GM10266 (cell line): ENCODE results near the gene CLIC3.

Experiments used
- DNase-seq: peaks from one replicate; pipeline ENCODE4 v3.0.0; 2012; ENCODE audit errors: extremely low spot score
- TF ChIP-seq, protein P1 (sequence below): IDR thresholded peaks from 2 replicates; pipeline ENCODE4 v1.5.1; 2012; ENCODE audit warnings: mild to moderate bottlenecking, low read depth; ENCODE audit not compliant: control insufficient read depth, insufficient read depth; ENCODE audit errors: missing control alignments

CLIC3 gene

DNA sequence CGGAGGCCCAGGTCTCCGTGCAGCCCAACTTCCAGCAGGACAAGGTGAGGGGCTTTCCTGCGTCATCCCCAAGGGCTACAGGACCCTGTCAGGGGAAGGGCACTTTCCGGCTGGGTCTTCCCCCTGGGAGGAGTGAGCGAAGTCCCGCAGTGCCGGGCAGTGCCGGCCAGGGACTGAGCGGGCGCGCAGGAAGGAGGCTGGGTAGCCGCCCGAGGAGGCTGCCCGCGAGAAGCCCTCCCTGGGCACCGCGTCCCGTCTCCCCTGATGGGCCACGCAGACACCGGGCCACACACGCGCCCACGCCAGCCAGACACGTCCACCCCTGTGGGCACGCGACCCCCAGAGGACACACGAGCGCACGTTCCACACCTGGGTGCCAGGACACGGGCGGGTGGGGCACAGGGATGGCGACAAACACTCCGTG lies 18.7 kb downstream of the CLIC3 start:
- DNase-seq = no peak
- TF ChIP-seq, protein P1, sequence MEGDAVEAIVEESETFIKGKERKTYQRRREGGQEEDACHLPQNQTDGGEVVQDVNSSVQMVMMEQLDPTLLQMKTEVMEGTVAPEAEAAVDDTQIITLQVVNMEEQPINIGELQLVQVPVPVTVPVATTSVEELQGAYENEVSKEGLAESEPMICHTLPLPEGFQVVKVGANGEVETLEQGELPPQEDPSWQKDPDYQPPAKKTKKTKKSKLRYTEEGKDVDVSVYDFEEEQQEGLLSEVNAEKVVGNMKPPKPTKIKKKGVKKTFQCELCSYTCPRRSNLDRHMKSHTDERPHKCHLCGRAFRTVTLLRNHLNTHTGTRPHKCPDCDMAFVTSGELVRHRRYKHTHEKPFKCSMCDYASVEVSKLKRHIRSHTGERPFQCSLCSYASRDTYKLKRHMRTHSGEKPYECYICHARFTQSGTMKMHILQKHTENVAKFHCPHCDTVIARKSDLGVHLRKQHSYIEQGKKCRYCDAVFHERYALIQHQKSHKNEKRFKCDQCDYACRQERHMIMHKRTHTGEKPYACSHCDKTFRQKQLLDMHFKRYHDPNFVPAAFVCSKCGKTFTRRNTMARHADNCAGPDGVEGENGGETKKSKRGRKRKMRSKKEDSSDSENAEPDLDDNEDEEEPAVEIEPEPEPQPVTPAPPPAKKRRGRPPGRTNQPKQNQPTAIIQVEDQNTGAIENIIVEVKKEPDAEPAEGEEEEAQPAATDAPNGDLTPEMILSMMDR = no peak

DNA sequence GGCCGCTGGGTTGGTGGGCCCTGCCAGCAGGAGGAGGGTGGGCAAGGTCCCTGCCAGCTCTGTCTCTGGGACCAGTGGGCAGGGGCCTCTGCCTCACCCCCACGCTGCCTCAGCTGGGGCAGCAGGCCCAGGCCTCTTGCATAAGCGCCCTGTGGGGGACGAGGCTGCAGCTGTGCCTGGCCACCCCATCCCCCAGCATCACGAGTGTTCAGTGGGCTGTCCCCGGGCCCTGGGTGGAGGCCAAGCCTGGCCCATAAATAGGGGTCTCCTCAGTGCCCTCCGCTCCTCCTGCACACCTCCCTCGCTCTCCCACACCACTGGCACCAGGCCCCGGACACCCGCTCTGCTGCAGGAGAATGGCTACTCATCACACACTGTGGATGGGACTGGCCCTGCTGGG lies 19.1 kb downstream of the CLIC3 start, which contains the start of gene PTGDS:
Gene PTGDS (plus strand): TSS at position 282 of the 400 bp plus-strand sequence. CDS start 75 bp downstream, at position 357.
- no peak for DNase-seq
- TF ChIP-seq, protein P1 = no peak

DNA sequence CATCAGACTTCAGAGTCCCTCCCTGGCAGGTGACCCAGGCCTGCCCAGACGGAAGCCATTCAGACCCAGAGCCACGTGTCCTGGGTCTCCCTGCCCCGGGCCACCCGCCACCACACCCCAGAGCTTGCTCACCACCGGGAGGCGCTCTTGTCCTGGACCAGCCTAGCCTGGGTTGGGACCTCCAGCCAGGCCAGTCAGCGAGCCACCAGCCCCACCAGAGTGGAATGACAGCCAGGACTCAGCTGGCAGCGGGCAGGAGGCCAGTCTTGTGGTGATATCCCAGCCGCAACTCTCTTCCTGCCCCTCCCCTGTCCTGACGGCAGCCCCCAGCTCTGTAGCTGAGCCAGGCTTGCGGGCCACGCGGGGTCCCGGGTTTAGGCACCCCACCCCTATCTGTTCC lies 20.7 kb downstream of the CLIC3 start:
- peak; percentile 71 for DNase-seq
- TF ChIP-seq, protein P1 = peak; percentile 37

DNA sequence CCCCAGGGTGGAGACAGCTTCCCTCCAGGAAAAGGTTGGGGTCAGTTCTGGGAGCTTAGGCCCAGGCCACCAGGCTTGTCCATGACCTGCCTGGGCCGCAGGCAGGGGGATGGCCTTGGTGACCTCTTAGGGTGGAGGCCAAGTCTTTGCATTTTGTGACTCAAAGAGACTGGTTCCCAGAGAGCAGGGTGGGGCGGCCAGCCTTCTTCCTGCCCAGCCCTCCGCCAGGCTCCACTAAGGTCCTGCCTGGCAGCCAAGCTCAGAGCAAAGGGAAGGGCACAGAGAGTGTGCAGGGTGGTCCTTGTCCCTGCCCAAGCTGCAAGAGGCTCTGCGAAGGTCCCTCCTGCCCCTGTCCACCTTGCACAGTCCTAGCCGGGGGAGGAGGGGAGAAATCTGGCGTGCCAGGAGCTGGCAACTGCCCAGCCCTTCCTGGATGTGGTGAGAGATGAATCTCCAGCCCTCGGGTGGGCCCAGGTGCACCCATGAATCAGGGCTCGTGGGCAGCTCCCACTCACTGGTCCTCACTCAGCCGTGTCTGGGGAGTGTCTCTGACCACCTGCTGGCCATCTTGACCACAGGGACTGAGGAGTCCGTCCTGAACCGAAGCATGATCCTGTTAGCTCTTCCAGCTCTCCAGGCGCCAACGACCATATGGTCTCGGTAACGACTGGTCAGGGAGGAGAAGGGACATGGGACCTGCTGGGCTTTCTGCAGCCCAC lies 21.4 kb downstream of the CLIC3 start:
- no peak for DNase-seq
- TF ChIP-seq, protein P1 = no peak

DNA sequence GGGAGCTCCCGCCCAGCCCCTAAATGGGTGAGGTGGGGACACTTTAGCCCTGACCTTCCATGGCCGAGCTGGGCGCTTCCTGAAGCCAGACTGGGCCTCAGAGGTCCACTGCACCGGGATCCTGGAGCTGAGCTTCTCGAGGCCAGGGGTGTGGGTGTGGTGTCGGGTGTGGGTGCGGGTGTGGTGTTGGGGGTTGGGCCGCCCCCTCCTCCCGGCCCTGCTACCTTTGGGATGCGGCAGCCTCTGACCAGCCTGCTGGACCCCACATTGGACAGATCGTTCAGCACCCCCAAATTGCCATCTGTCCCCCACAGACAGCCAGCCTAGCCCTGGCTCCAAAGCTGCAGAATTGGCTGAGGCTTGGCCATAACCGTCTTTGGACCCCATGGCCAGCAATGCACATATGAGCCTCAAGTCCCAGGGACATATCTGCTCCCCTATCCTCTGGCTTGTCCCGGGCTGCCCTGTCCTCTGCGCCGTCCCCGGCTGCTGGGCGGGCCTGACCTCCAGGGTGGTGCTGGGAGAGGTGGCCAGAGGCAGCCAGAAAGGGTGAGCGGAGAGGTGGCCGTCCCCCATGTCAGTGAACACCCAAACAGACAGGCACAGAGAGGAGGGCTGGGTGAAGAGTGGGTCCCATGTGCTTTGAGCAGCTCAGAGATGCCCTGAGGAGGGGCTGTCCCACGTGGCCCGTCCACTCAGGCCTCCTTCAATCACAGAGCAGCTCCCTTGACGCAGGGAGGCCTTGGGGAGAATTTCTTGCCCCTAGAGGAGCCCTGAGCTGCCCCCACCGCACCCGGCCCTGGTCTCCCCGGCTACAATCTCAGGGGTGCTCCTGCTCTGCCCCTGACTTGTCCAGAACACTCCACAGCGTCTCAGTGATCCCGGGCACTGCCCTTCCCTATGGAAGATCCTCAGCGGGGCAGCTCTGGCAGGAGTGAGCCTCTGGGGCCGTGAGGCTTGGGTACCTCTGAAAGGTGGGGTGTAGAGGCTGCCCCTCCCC lies 22.4 kb downstream of the CLIC3 start:
- TF ChIP-seq, protein P1 = no peak
- no peak for DNase-seq

DNA sequence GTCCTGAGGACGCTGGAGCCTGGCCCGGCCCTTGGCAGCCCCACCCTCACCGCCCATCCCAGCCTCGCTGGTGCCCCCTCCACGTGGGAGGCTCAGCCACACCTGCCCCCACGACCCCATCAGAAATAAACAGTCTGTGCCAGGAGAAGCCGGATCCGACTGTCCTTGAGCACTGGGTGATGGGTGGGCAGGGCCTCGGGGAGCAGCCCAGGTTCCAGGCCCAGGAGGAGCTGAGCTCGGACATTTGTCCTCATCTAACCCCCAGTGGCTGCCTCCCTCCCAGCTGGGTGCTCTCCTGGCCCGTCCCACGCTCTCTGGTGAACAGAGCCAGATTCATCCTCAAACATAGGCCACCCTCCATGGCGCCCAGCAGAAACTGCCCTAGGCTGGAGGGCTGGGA lies 23.6 kb downstream of the CLIC3 start:
- TF ChIP-seq, protein P1 = no peak
- DNase-seq = no peak
